ENCODE results near the gene SMARCB1. TPM values are rescaled to one million over a fixed set of nuclear protein-coding genes. Genes with fewer than 3 reads are reported as not detected.

Gene SMARCB1
- total and polyA plus RNA-seq, 2 experiments from 2014 or later = 147 to 175 TPM

- no peak overlapping the region for H3K4me3 ChIP-seq
- no peaks in the 10 kb centered on the region for H3K36me3 ChIP-seq
- no peak for TF ChIP-seq CTCF (IDR thresholded peaks at IDR 0.05; ENCODE audit: low read depth, low read length)
- H3K4me1 ChIP-seq (ENCODE audit: low read depth) = peaks cover 34% of the 10 kb centered on the region
- no peaks in the 10 kb centered on the region for H3K27me3 ChIP-seq
- DNase-seq (ENCODE audit: low read depth in 1 of 2, low spot score in 1 of 2) = peak in 1 of 2 donors; percentile 51
- H3K9me3 ChIP-seq (ENCODE audit: low read depth) = no peaks in the 10 kb centered on the region
- peak overlapping the region; percentile 42 for H3K27ac ChIP-seq
These were observed 61.5 kb downstream of the SMARCB1 start for GRCh38 chr22:23847991-23848864.

DNA sequence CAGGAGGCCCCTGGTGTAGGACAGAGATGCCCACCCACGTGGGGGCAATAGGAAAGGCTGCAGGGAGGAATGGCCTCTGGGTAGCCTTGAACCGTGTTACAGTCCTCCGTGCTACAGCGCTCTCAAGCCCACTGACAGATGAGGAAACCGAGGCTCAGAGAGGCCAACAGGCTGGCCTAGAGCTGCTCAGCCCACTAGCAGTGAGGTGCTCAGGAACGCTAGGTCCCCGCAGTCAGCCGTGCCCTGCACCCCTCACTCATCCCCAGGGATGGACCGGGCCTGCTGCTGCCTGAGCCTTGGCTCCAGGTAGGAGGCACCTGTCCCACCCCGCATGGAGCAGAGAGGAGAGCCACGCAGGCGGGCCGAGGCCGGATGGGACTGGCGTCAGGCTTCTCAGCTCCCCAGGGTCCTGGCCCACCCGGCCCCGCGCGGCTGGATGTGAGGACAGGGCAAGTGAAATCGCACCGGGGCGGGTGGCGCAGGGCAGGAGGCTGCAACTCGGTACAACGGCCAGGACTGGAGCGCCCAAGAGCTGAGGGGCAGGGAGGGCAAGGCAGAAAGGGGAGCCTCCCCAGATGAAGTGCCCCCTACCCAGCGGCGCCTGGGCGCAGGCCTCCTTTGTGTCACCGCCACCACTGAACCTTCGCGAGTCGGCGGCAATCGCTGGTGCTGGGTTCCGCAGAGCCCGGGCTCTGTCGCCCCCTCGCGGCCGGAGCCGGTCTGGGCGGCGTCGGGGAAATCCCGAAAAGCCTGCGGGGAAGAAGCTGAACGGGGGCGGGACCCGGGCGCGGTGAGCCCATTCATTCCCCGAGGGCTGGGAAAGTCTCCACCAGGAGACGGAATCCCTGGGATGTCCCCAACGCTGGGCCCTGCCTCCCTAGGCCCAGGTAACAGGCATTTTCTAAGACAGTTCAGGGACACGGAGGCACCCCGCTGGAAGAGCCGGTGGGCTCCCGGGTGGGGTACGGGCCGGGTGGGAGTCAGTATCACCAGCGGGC, 62.5 kb downstream of the SMARCB1 start:
- peak; percentile 95 for TF ChIP-seq CTCF (IDR thresholded peaks at IDR 0.05; ENCODE audit: low read depth, low read length)
- no peaks in the 10 kb centered on the region for H3K36me3 ChIP-seq
- peaks cover 24% of the 10 kb centered on the region for H3K4me1 ChIP-seq (ENCODE audit: low read depth)
- no peaks in the 10 kb centered on the region for H3K9me3 ChIP-seq (ENCODE audit: low read depth)
- DNase-seq (ENCODE audit: low read depth in 1 of 2, low spot score in 1 of 2) = peak; percentile 78 to 85
- no peak overlapping the region for H3K4me3 ChIP-seq
- no peak overlapping the region for H3K27ac ChIP-seq
- H3K27me3 ChIP-seq = no peaks in the 10 kb centered on the region

- no peak for DNase-seq (ENCODE audit: low read depth in 1 of 2, low spot score in 1 of 2)
- no peaks in the 10 kb centered on the region for H3K27me3 ChIP-seq
- H3K9me3 ChIP-seq (ENCODE audit: low read depth) = no peaks in the 10 kb centered on the region
- H3K36me3 ChIP-seq = no peaks in the 10 kb centered on the region
- TF ChIP-seq CTCF (IDR thresholded peaks at IDR 0.05; ENCODE audit: low read depth, low read length) = no peak
- H3K4me3 ChIP-seq = no peak overlapping the region
- peaks cover 21% of the 10 kb centered on the region for H3K4me1 ChIP-seq (ENCODE audit: low read depth)
- no peak overlapping the region for H3K27ac ChIP-seq
These were observed 63.4 kb downstream of the SMARCB1 start for GRCh38 chr22:23850136-23850611.

GRCh38 chr22:23856721-23857605, 70.2 kb downstream of the SMARCB1 start:
- no peaks in the 10 kb centered on the region for H3K27me3 ChIP-seq
- peak; percentile 50 to 63 for DNase-seq (ENCODE audit: low read depth in 1 of 2, low spot score in 1 of 2)
- peaks cover 15% of the 10 kb centered on the region for H3K4me1 ChIP-seq (ENCODE audit: low read depth)
- no peaks in the 10 kb centered on the region for H3K36me3 ChIP-seq
- TF ChIP-seq CTCF (IDR thresholded peaks at IDR 0.05; ENCODE audit: low read depth, low read length) = no peak
- H3K4me3 ChIP-seq = peak overlapping the region; percentile 24
- peak overlapping the region; percentile 88 for H3K27ac ChIP-seq
- no peaks in the 10 kb centered on the region for H3K9me3 ChIP-seq (ENCODE audit: low read depth)
